ENCODE measurements around the gene HSPA1L.

HSPA1L gene

GRCh38 chr6:31781244-31782125 is 33.6 kb downstream of the HSPA1L start:
- DNase-seq, result no peak

- DNase-seq, result no peak
Measured at GRCh38 chr6:31780507-31781243, 34.4 kb downstream of the HSPA1L start.

- no peak for DNase-seq
Measured at GRCh38 chr6:31779908-31780307, 35.2 kb downstream of the HSPA1L start.

- no peak for DNase-seq
Measured at GRCh38 chr6:31778999-31779885, 35.8 kb downstream of the HSPA1L start.

GRCh38 chr6:31778193-31778592 is 36.9 kb downstream of the HSPA1L start:
- no peak for DNase-seq

GRCh38 chr6:31777667-31778050 is 37.4 kb downstream of the HSPA1L start:
- no peak for DNase-seq

GRCh38 chr6:31776989-31777666 is 38.0 kb downstream of the HSPA1L start, which contains the start of gene VWA7:
Gene VWA7, minus strand, starts transcription at chr6:31777328. Its CDS starts 549 bp downstream, at chr6:31776779.
- no peak for DNase-seq

GRCh38 chr6:31776485-31776988 is 38.5 kb downstream of the HSPA1L start:
- DNase-seq, result no peak

GRCh38 chr6:31775633-31776484 is 39.2 kb downstream of the HSPA1L start:
- DNase-seq, result no peak

- no peak for DNase-seq
Measured at GRCh38 chr6:31775184-31775583, 39.9 kb downstream of the HSPA1L start.

- no peak for DNase-seq
Measured at GRCh38 chr6:31771992-31772358, 43.1 kb downstream of the HSPA1L start.

GRCh38 chr6:31770860-31771259 is 44.2 kb downstream of the HSPA1L start:
- no peak for DNase-seq

- DNase-seq, result no peak
Measured at GRCh38 chr6:31769684-31770371, 45.3 kb downstream of the HSPA1L start.

GRCh38 chr6:31768363-31769257 is 46.5 kb downstream of the HSPA1L start:
- no peak for DNase-seq

GRCh38 chr6:31767096-31767645 is 47.9 kb downstream of the HSPA1L start:
- DNase-seq, result no peak

- DNase-seq, result no peak
Measured at GRCh38 chr6:31765910-31766794, 48.9 kb downstream of the HSPA1L start.

GRCh38 chr6:31765559-31765909 is 49.5 kb downstream of the HSPA1L start:
- DNase-seq, result no peak

- DNase-seq, result no peak
Measured at GRCh38 chr6:31764198-31764597, 50.9 kb downstream of the HSPA1L start.

All from hippocampal formation (tissue), 2 donors.